Lower leg skin (tissue), 3 donors: ENCODE results near the gene ATP8A2.

Source experiments
- CTCF ChIP-seq, 3 donors: fragments of 450-650 bp; IDR thresholded peaks; one replicate each; pipeline ENCODE4 v1.5.1; 2016; ENCODE audit warnings: antibody characterized with exemption in 3 of 3, mild to moderate bottlenecking in 3 of 3, moderate library complexity in 2 of 3
- POLR2A ChIP-seq, 2 donors: fragments of 450-650 bp; IDR thresholded peaks; one replicate each; pipeline ENCODE4 v1.6.1; 2016 to 2017; ENCODE audit warnings: antibody characterized with exemption in 2 of 2, mild to moderate bottlenecking in 1 of 2, moderate library complexity in 1 of 2

- TF ChIP-seq CTCF (IDR thresholded peaks at IDR 0.05), result no peak
- TF ChIP-seq POLR2A (IDR thresholded peaks at IDR 0.05), result no peak
Observed at GRCh38 chr13:25722893-25723292, 351.1 kb downstream of the ATP8A2 start.
